Calu3 (cell line): Measurements from ENCODE around the gene CARD6. TPM values are rescaled to one million over a fixed set of nuclear protein-coding genes. Genes with fewer than 3 reads are reported as not detected.
"Not testable (repeated sequence)": the region's sequence is repeated elsewhere in the genome, so short reads cannot be mapped to it uniquely, and the experiment has no call there.

Experiments used
- BruUV-seq: library from RNA; stranded (reverse); fragments of 400-500 nt; replicated peaks from 2 replicates; lab custom pipeline; 2021; lab: Mats Ljungman, UMichigan
- CTCF ChIA-PET: fragments of 300-600 bp; sonication (Branson Sonifier 250); formaldehyde crosslinking; loops from one replicate; lab custom pipeline; 2022; ENCODE audit warnings: antibody characterized with exemption; lab: Charles Lee
- DNase-seq: peaks from one replicate; pipeline ENCODE4 v3.0.0; 2022
- H3K27ac Mint-ChIP-seq: one replicate; pipeline ENCODE4 v1.8.0; 2022; ENCODE audit warnings: mixed read lengths; ENCODE audit not compliant: unreplicated experiment
- H3K27me3 Mint-ChIP-seq: one replicate; pipeline ENCODE4 v1.8.0; 2022; ENCODE audit warnings: mixed read lengths; ENCODE audit not compliant: unreplicated experiment
- H3K36me3 Mint-ChIP-seq: one replicate; pipeline ENCODE4 v1.8.0; 2022; ENCODE audit warnings: mild to moderate bottlenecking, moderate library complexity, mixed read lengths; ENCODE audit not compliant: insufficient read depth, unreplicated experiment
- H3K4me1 Mint-ChIP-seq: one replicate; pipeline ENCODE4 v1.8.0; 2022; ENCODE audit warnings: mild to moderate bottlenecking, low read depth, mixed read lengths; ENCODE audit not compliant: unreplicated experiment
- H3K4me3 Mint-ChIP-seq: one replicate; pipeline ENCODE4 v1.8.0; 2022; ENCODE audit warnings: mild to moderate bottlenecking, low read depth, moderate library complexity, mixed read lengths; ENCODE audit not compliant: unreplicated experiment
- H3K9me3 Mint-ChIP-seq: one replicate; pipeline ENCODE4 v1.8.0; 2022; ENCODE audit warnings: low read depth, mixed read lengths; ENCODE audit not compliant: unreplicated experiment
- intact Hi-C: fragments of 100-400 bp; cut with micrococcal nuclease; formaldehyde crosslinking; loops from one replicate; pipeline ENCODE4 v1.10.0; 2022; ENCODE audit not compliant: unreplicated experiment
- total RNA-seq: library from RNA; stranded (reverse); gene quantifications from 2 replicates; pipeline ENCODE4 v1.2.3, GENCODE V29; 2022
- TF ChIP-seq, protein P1 (sequence below): fragments of 200-600 bp; IDR thresholded peaks from one replicate; pipeline ENCODE4 v1.8.0; 2022; ENCODE audit warnings: antibody characterized with exemption; ENCODE audit not compliant: unreplicated experiment

Gene CARD6
- total RNA-seq, 1 experiment from 2014 or later: 5.9 TPM

DNA sequence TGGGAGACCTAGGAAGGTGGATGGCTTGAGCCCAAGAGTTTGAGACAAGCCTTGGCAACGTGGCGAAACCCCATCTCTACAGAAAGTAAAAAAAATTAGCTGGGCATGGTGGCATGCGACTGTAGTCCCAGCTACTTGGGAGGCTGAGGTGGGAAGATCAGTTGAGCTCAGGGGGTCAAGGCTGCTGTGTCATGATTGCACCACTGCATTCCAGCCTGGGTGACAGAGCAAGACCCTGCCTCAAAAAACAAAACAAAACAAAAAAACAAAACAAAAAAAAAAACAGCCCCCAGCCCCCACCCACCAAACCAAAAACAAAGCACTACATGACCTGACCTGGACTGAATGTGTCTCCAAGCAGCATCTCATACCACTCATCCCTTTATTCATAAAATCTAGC lies 34.8 kb downstream of the CARD6 start:
- intact Hi-C loops: loop anchor here (5.0 to 10.0 kb wide), 2 partner anchors 1161 to 1294 kb away; no protein-coding TSS in a partner anchor
- Mint-ChIP-seq H3K4me1 (peaks cover 3% of the 10 kb centered on the region), H3K27me3 (no peaks in the 10 kb centered on the region), H3K27ac (no peak overlapping the region), H3K4me3 (no peak overlapping the region), H3K36me3 (no peaks in the 10 kb centered on the region), H3K9me3 (peaks cover 8% of the 10 kb centered on the region)
- no peak for DNase-seq
- TF ChIP-seq, protein P1, sequence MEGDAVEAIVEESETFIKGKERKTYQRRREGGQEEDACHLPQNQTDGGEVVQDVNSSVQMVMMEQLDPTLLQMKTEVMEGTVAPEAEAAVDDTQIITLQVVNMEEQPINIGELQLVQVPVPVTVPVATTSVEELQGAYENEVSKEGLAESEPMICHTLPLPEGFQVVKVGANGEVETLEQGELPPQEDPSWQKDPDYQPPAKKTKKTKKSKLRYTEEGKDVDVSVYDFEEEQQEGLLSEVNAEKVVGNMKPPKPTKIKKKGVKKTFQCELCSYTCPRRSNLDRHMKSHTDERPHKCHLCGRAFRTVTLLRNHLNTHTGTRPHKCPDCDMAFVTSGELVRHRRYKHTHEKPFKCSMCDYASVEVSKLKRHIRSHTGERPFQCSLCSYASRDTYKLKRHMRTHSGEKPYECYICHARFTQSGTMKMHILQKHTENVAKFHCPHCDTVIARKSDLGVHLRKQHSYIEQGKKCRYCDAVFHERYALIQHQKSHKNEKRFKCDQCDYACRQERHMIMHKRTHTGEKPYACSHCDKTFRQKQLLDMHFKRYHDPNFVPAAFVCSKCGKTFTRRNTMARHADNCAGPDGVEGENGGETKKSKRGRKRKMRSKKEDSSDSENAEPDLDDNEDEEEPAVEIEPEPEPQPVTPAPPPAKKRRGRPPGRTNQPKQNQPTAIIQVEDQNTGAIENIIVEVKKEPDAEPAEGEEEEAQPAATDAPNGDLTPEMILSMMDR: no peak
- CTCF ChIA-PET: interaction anchor here (0.7 kb wide), 1 partner anchor 39 kb away, joined by 3 read pairs; no protein-coding TSS in a partner anchor
- BruUV-seq: no TSS peak

DNA sequence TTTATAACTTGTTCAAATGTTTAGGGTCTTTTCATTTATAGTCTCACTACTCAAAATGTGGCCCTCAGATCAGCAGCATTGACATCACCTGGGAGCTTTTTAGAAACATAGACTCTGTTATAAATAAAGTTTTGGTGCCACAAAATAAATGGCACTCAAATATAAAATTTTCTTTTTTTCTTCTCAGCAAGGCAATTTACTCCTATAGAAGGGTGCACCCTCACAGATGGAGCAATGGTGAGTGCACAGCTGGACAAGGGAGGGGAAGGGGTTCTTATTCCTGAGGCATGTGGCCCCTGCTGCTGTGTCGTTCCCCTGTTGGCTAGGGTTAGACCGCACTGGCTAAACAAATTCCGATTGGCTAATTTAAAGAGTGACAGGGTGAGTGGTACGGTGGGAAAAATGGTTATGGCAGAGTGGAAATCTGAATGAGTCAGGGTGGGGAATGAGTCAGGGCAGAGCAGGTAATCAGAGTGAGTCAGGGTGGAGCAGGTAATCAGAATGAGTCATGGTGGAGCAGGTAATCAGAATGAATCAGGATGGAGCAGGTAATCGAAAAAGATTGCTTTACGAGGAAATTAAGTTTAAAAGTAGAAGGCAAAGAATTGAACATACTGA lies 36.3 kb downstream of the CARD6 start:
- BruUV-seq: no TSS peak
- no peaks in the 10 kb centered on the region for H3K27me3 Mint-ChIP-seq
- intact Hi-C loops: loop anchor here (5.0 to 10.0 kb wide), 2 partner anchors 1163 to 1295 kb away; no protein-coding TSS in a partner anchor
- peak overlapping the region; percentile 10 for H3K27ac Mint-ChIP-seq
- TF ChIP-seq, protein P1: no peak
- H3K9me3 Mint-ChIP-seq: peaks cover 12% of the 10 kb centered on the region
- H3K4me1 Mint-ChIP-seq: no peaks in the 10 kb centered on the region
- CTCF ChIA-PET: no interaction called here
- H3K4me3 Mint-ChIP-seq: no peak overlapping the region
- DNase-seq: peak; percentile 7
- no peaks in the 10 kb centered on the region for H3K36me3 Mint-ChIP-seq

DNA sequence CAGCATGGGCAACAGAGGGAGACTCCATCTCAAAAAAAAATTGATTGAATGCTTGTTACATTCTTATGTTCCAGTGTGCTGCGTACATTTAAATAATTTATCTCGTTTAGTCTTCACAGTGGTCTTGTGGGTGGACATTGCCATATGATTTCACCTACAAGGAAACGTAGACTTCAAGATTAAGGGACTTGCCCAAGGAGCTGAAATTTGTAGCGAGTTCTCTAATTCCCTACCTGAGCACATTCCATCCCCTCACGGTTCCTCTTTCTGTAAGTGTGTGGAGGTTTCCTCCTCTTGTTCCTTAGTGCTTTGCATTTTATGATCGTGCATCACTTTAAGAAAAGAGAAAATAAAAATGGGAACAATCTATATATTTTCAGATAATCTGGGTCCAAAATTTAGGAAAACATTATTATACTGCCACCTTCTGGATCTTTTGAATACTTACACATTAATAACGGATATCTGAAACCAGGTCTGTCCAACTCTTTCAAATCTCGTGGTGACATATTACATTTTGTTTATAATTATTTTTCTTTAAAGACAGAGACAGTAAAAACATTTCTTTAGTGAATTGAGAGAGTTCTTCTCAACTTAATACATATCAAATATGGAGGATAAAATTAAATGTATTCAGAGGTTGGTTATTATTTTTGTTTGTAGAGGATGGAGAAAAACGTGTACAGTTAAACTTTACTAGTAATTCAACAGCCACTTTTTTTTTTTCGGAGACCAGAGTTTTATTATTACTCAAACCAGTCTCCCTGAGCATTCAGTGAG lies 38.2 kb downstream of the CARD6 start:
- CTCF ChIA-PET: no interaction called here
- BruUV-seq: no TSS peak
- intact Hi-C loops: loop anchor here (1.0 to 10.0 kb wide), 5 partner anchors 45 to 1297 kb away; partner anchors contain the start of genes RPL37 and TTC33

DNA sequence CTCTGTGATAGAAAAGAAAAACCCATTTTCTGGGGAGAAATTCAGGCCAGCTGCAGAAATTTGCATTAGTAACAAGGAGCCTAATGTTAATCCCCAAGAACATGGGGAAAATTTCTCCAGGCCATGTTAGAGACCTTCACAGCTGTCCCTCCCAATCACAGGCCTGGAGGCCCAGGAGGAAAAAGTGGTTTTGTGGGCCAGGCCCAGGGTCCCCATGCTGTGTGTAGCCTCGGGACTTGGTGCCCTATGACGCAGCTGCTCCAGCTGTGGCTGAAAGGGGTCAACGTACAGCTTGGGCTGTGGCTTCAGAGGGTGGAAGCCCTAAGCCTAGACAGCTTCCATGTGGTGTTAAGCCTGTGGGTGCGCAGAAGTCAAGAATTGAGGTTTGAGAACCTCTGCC lies 41.1 kb downstream of the CARD6 start:
- DNase-seq: no peak
- Mint-ChIP-seq H3K4me1 (no peaks in the 10 kb centered on the region), H3K4me3 (no peak overlapping the region), H3K9me3 (peaks cover 8% of the 10 kb centered on the region), H3K36me3 (no peaks in the 10 kb centered on the region), H3K27me3 (peaks cover under 1% of the 10 kb centered on the region), H3K27ac (no peak overlapping the region)
- CTCF ChIA-PET: no interaction called here
- intact Hi-C loops: no loop called here
- no TSS peak for BruUV-seq
- TF ChIP-seq, protein P1: no peak

More for the DNA sequence above, 38.2 kb downstream of the CARD6 start:
- H3K4me3 Mint-ChIP-seq: no peak overlapping the region
- H3K4me1 Mint-ChIP-seq: no peaks in the 10 kb centered on the region
- H3K36me3 Mint-ChIP-seq: no peaks in the 10 kb centered on the region
- H3K9me3 Mint-ChIP-seq: peaks cover 12% of the 10 kb centered on the region
- TF ChIP-seq, protein P1: peak; percentile 30
- no peaks in the 10 kb centered on the region for H3K27me3 Mint-ChIP-seq
- H3K27ac Mint-ChIP-seq: no peak overlapping the region
- DNase-seq: no peak

DNA sequence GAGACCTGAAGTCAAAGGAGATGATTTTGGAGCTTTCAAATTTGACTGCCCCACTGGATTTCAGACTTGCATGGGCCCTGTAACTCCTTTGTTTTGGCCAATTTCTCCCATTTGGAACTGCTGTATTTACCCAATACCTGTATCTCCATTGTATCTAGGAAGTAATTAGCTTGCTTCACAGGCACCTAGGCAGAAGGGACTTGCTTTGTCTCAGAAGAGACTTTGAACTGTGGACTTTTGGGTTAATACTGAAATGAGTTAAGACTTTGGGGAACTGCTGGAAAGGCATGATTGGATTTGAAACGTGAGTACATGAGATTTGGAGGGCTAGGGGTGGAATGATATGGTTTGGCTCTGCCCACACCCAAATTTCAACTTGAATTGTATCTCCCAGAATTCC lies 41.9 kb downstream of the CARD6 start:
- H3K27me3 Mint-ChIP-seq, H3K27ac Mint-ChIP-seq, intact Hi-C loops, H3K4me3 Mint-ChIP-seq, BruUV-seq, CTCF ChIA-PET, H3K4me1 Mint-ChIP-seq, H3K9me3 Mint-ChIP-seq, H3K36me3 Mint-ChIP-seq, DNase-seq: not testable (repeated sequence)

DNA sequence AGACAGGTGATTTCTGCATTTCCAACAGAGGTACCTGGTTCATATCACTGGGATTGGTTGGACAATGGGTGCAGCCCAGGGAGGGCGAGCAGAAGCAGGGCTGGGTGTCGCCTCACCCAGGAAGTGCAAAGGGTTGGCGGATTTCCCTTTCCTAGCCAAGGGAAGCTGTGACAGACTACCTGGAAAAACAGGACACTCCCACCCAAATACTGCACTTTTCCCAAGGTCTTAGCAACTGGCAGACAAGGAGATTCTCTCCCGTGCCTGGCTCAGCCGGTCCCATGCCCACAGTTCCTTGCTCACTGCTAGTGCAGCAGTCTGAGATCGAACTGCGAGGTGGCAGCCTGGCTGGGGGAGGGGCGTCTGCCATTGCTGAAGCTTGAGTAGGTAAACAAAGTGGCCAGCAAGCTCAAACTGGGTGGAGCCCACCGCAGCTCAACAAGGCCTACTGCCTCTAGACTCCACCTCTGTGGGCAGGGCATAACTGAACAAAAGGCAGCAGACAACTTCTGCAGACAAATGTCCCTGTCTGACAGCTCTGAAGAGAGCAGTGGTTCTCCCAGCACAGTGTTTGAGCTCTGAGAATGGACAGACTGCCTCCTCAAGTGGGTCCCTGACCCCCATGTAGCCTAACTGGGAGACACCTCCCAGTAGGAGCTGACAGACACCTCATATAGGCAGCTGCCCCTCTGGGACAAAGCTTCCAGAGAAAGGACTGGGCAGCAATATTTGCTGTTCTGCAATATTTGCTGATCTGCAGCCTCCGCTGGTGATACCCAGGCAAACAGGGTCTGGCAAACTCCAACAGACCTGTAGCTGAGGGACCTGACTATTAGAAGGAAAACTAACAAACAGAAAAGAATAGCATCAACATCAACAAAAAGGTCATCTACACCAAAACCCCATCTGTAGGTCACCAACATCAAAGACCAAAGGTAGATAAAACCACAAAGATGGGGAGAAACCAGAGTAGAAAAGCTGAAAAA lies 54.6 kb downstream of the CARD6 start:
- H3K27me3 Mint-ChIP-seq: peaks cover 22% of the 10 kb centered on the region
- H3K4me3 Mint-ChIP-seq, DNase-seq, H3K4me1 Mint-ChIP-seq, BruUV-seq, H3K9me3 Mint-ChIP-seq, H3K27ac Mint-ChIP-seq, intact Hi-C loops, H3K36me3 Mint-ChIP-seq: not testable (repeated sequence)
- CTCF ChIA-PET: interaction anchor here (0.6 kb wide), 1 partner anchor 726 kb away, joined by 4 read pairs; no protein-coding TSS in a partner anchor
